ENCODE measurements around the gene SYT14.

GRCh38 chr1:210025870-210026269, 87.9 kb downstream of the SYT14 start:
- TF ChIP-seq, protein P1, sequence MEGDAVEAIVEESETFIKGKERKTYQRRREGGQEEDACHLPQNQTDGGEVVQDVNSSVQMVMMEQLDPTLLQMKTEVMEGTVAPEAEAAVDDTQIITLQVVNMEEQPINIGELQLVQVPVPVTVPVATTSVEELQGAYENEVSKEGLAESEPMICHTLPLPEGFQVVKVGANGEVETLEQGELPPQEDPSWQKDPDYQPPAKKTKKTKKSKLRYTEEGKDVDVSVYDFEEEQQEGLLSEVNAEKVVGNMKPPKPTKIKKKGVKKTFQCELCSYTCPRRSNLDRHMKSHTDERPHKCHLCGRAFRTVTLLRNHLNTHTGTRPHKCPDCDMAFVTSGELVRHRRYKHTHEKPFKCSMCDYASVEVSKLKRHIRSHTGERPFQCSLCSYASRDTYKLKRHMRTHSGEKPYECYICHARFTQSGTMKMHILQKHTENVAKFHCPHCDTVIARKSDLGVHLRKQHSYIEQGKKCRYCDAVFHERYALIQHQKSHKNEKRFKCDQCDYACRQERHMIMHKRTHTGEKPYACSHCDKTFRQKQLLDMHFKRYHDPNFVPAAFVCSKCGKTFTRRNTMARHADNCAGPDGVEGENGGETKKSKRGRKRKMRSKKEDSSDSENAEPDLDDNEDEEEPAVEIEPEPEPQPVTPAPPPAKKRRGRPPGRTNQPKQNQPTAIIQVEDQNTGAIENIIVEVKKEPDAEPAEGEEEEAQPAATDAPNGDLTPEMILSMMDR (IDR thresholded peaks at IDR 0.05): no peak
- TF ChIP-seq POLR2A (IDR thresholded peaks at IDR 0.05): no peak

Measured in thyroid gland (tissue), 4 donors.